IMR-90 (cell line): Measurements from ENCODE around the gene COL5A1. TPM values are rescaled to one million over a fixed set of nuclear protein-coding genes. Genes with fewer than 3 reads are reported as not detected.

ENCODE experiments used
- ATAC-seq: fragments of 200-7000 bp; cut with Tn5 transposase; 2 replicates; pipeline ENCODE4 v1.9.1; 2020; ENCODE audit warnings: low read depth, mild to moderate bottlenecking, moderate library complexity
- BruUV-seq: library from RNA; stranded (reverse); fragments of 400-500 nt; replicated peaks from 2 replicates; lab custom pipeline; 2021; lab: Mats Ljungman, UMichigan
- CTCF ChIA-PET: fragments of 300-600 bp; formaldehyde crosslinking; extraction: SDS; loops from one replicate; lab custom pipeline; 2021; ENCODE audit warnings: antibody characterized with exemption; lab: Yijun Ruan, JAX
- POLR2A ChIA-PET: fragments of 300-600 bp; sonication (Branson Sonifier 250); formaldehyde crosslinking; loops from one replicate; lab custom pipeline; 2022; ENCODE audit warnings: antibody characterized with exemption; ENCODE audit not compliant: unreplicated experiment; lab: Charles Lee
- DNase-seq: peaks from one replicate; pipeline ENCODE4 v3.0.0; 2013
- H2AFZ ChIP-seq: replicated peaks from 2 replicates; pipeline ENCODE3; 2013; ENCODE audit warnings: low read length, mild to moderate bottlenecking; ENCODE audit not compliant: poor library complexity
- H2AK5ac ChIP-seq: 2 replicates; pipeline ENCODE4 v1.6.1; 2013; ENCODE audit warnings: low read depth, low read length, inconsistent platforms
- H2AK9ac ChIP-seq: replicated peaks from 2 replicates; pipeline ENCODE3; 2013; ENCODE audit warnings: mild to moderate bottlenecking, low read depth, low read length, moderate library complexity; ENCODE audit not compliant: poor library complexity
- H2BK120ac ChIP-seq: 2 replicates; pipeline ENCODE4 v1.6.1; 2013; ENCODE audit warnings: low read depth, low read length, inconsistent platforms
- H2BK15ac ChIP-seq: 3 replicates; pipeline ENCODE4 v1.6.1; 2013; ENCODE audit warnings: low read depth, low read length, inconsistent platforms
- H2BK20ac ChIP-seq: 2 replicates; pipeline ENCODE4 v1.6.1; 2013; ENCODE audit warnings: low read depth, mild to moderate bottlenecking, inconsistent platforms, low read length, moderate library complexity
- H2BK5ac ChIP-seq: 2 replicates; pipeline ENCODE4 v1.6.1; 2013; ENCODE audit warnings: mild to moderate bottlenecking, low read depth, low read length, inconsistent platforms; ENCODE audit not compliant: poor library complexity, severe bottlenecking
- H3K14ac ChIP-seq: replicated peaks from 2 replicates; pipeline ENCODE4 v1.6.1; 2013; ENCODE audit warnings: low read depth, low read length, inconsistent platforms
- H3K18ac ChIP-seq: 2 replicates; pipeline ENCODE4 v1.6.1; 2013; ENCODE audit warnings: low read depth, low read length, control low read depth
- H3K23ac ChIP-seq: 2 replicates; pipeline ENCODE4 v1.6.1; 2013; ENCODE audit warnings: low read depth, low read length, inconsistent platforms
- H3K27ac ChIP-seq: 2 replicates; pipeline ENCODE4 v1.5.1; 2013; ENCODE audit warnings: mild to moderate bottlenecking, control low read depth, low read length; ENCODE audit not compliant: insufficient read depth
- H3K27me3 ChIP-seq: 2 replicates; pipeline ENCODE4 v1.6.1; 2013; ENCODE audit warnings: low read length; ENCODE audit not compliant: control insufficient read depth, insufficient read depth
- H3K36me3 ChIP-seq: 2 replicates; pipeline ENCODE4 v1.6.1; 2013; ENCODE audit warnings: low read length, mixed read lengths; ENCODE audit not compliant: control insufficient read depth, insufficient read depth
- H3K4ac ChIP-seq: 2 replicates; pipeline ENCODE4 v1.6.1; 2013; ENCODE audit warnings: low read depth, low read length, inconsistent platforms
- H3K4me1 ChIP-seq: 2 replicates; pipeline ENCODE4 v1.6.1; 2013; ENCODE audit warnings: low read length, mixed read lengths; ENCODE audit not compliant: control insufficient read depth, insufficient read depth
- H3K4me2 ChIP-seq: 2 replicates; pipeline ENCODE4 v1.6.1; 2013; ENCODE audit warnings: low read depth, mild to moderate bottlenecking, control low read depth, low read length, moderate library complexity
- H3K4me3 ChIP-seq: 2 replicates; pipeline ENCODE4 v1.5.1; 2013; ENCODE audit warnings: low read depth, mild to moderate bottlenecking, control low read depth, low read length, moderate library complexity; ENCODE audit not compliant: insufficient read depth
- H3K56ac ChIP-seq: 2 replicates; pipeline ENCODE4 v1.6.1; 2013; ENCODE audit warnings: low read length, inconsistent platforms; ENCODE audit not compliant: insufficient read depth; ENCODE audit errors: extremely low read depth
- H3K79me1 ChIP-seq, 2 experiments: 2 replicates each; pipeline ENCODE4 v1.6.1; 2013; ENCODE audit warnings: low read length in 2 of 2, inconsistent platforms in 1 of 2, low read depth in 1 of 2
- H3K9ac ChIP-seq: 2 replicates; pipeline ENCODE4 v1.6.1; 2013; ENCODE audit warnings: low read depth, low read length, control low read depth
- H3K9me1 ChIP-seq: 2 replicates; pipeline ENCODE4 v1.6.1; 2013; ENCODE audit warnings: low read length, inconsistent platforms; ENCODE audit not compliant: insufficient read depth
- H3K9me3 ChIP-seq: 2 replicates; pipeline ENCODE4 v1.6.1; 2013; ENCODE audit warnings: low read length; ENCODE audit not compliant: control insufficient read depth, insufficient read depth
- H4K20me1 ChIP-seq: 2 replicates; pipeline ENCODE4 v1.6.1; 2013; ENCODE audit warnings: low read length, inconsistent platforms; ENCODE audit not compliant: insufficient read depth
- H4K5ac ChIP-seq: 2 replicates; pipeline ENCODE4 v1.6.1; 2013; ENCODE audit warnings: mild to moderate bottlenecking, low read depth, low read length, control low read depth
- H4K8ac ChIP-seq, 2 experiments: 2 replicates each; pipeline ENCODE4 v1.6.1; 2013; ENCODE audit warnings: low read depth in 2 of 2, low read length in 2 of 2, control low read depth in 1 of 2, inconsistent platforms in 1 of 2
- H4K91ac ChIP-seq: 2 replicates; pipeline ENCODE4 v1.6.1; 2013; ENCODE audit warnings: low read depth, low read length, inconsistent platforms; ENCODE audit not compliant: insufficient read depth
- ELK1 ChIP-seq: fragments of 150-350 bp; IDR thresholded peaks from 2 replicates; pipeline ENCODE4 v1.6.1; 2016; ENCODE audit warnings: low read depth, mild to moderate bottlenecking, low read length, moderate library complexity, borderline replicate concordance
- MAFK ChIP-seq: IDR thresholded peaks from 2 replicates; pipeline ENCODE4 v1.6.1; 2012; ENCODE audit warnings: low read depth, low read length, improper control_type of control experiment
- MAZ ChIP-seq: IDR thresholded peaks from 2 replicates; pipeline ENCODE4 v1.6.1; 2012; ENCODE audit warnings: low read depth, mild to moderate bottlenecking, low read length, improper control_type of control experiment, moderate library complexity, borderline replicate concordance
- NFE2L2 ChIP-seq: fragments of 150-350 bp; IDR thresholded peaks from 2 replicates; pipeline ENCODE4 v1.6.1; 2016; ENCODE audit warnings: low read depth, mild to moderate bottlenecking, low read length
- RAD21 ChIP-seq: IDR thresholded peaks from 2 replicates; pipeline ENCODE4 v1.6.1; 2012; ENCODE audit warnings: low read length, improper control_type of control experiment
- RCOR1 ChIP-seq: IDR thresholded peaks from 2 replicates; pipeline ENCODE4 v1.6.1; 2012; ENCODE audit warnings: mild to moderate bottlenecking, low read length, improper control_type of control experiment; ENCODE audit not compliant: insufficient replicate concordance
- SMC3 ChIP-seq: fragments of 150-350 bp; IDR thresholded peaks from 2 replicates; pipeline ENCODE4 v1.6.1; 2016; ENCODE audit warnings: low read depth, mild to moderate bottlenecking, antibody characterized with exemption, low read length, moderate library complexity
- WGBS, 2 experiments: methylation state at CpG; one replicate each; pipeline versions ENCODE4 v1.1.5 to v1.1.7; 2013; ENCODE audit warnings: missing lambda C conversion rate in 2 of 2; ENCODE audit not compliant: insufficient read length in 1 of 2; ENCODE audit errors: extremely low coverage in 2 of 2; 5-methylcytosine and 5-hydroxymethylcytosine counted together
- dilution Hi-C: fragments of 300-500 bp; cut with HindIII; formaldehyde crosslinking; loops from one replicate; pipeline ENCODE4 v1.14.3; 2018; ENCODE audit warnings: low sequenced_read_pairs; ENCODE audit not compliant: unreplicated experiment
- in situ Hi-C: fragments of 300-500 bp; cut with MboI; formaldehyde crosslinking; loops from 3 replicates; pipeline ENCODE4 v1.14.3; 2019; ENCODE audit warnings: low sequenced_read_pairs, inconsistent platforms, mixed read lengths
- intact Hi-C: fragments of 100-400 bp; cut with micrococcal nuclease; formaldehyde crosslinking; loops from 2 replicates; pipeline ENCODE4 v1.10.0; 2022
- polyA plus RNA-seq, 3 experiments: library from polyadenylated mRNA; depleted of rRNA; stranded (reverse); fragments of >200 nt; gene quantifications; 2 replicates each; pipeline ENCODE4 v1.2.3, GENCODE V29; 2012; ENCODE audit warnings: low replicate concordance in 1 of 3
- total RNA-seq: library from RNA; depleted of rRNA; stranded (reverse); fragments of >200 nt; gene quantifications from 2 replicates; pipeline ENCODE4 v1.2.3, GENCODE V29; 2012

Gene COL5A1
- total and polyA plus RNA-seq, 2 of the 4 experiments (the other 2 are of a cell fraction): 19.2 to 173 TPM

GRCh38 chr9:134725605-134725940, 84.0 kb downstream of the COL5A1 start:
- no peak overlapping the region for H4K8ac ChIP-seq
- H3K9me3 ChIP-seq: no peaks in the 10 kb centered on the region
- H4K91ac ChIP-seq: no peak overlapping the region
- DNase-seq: peak; percentile 74
- no peak overlapping the region for H3K9ac ChIP-seq
- H3K14ac ChIP-seq: no peak overlapping the region
- no peak overlapping the region for H3K27ac ChIP-seq
- intact Hi-C loops (loop anchor here (5.0 kb wide), 1 partner anchor 558 kb away; no protein-coding TSS in a partner anchor), in situ Hi-C loops (no loop called here), dilution Hi-C loops (no loop called here)
- H3K23ac ChIP-seq: no peak overlapping the region
- no peaks in the 10 kb centered on the region for H3K27me3 ChIP-seq
- H3K36me3 ChIP-seq: peaks cover 71% of the 10 kb centered on the region
- BruUV-seq: no TSS peak
- H3K4ac ChIP-seq: no peak overlapping the region
- no peak overlapping the region for H3K18ac ChIP-seq
- no CpG with 5 or more reads among the region's 4 CpGs for WGBS, 2 experiments
- H4K5ac ChIP-seq: no peak overlapping the region
- TF ChIP-seq MAFK (no peak), MAZ (no peak), NFE2L2 (no peak), ELK1 (no peak), SMC3 (no peak), RAD21 (no peak), RCOR1 (no peak)
- ChIA-PET CTCF (no interaction called here), POLR2A (no interaction called here)
- H3K4me1 ChIP-seq: peaks cover 20% of the 10 kb centered on the region
- peaks cover 96% of the 10 kb centered on the region for H4K20me1 ChIP-seq
- H2AFZ ChIP-seq: no peak overlapping the region
- H3K79me1 ChIP-seq: peaks cover 26 to 95% of the 10 kb centered on the region in 2 experiments
- H2BK120ac ChIP-seq: no peak overlapping the region
- no peak overlapping the region for H3K56ac ChIP-seq
- H3K9me1 ChIP-seq: peaks cover 39% of the 10 kb centered on the region
- H2AK9ac ChIP-seq: no peak overlapping the region
- no peak overlapping the region for H2AK5ac ChIP-seq
- no peak overlapping the region for H2BK15ac ChIP-seq
- H2BK20ac ChIP-seq: no peak overlapping the region
- H3K4me2 ChIP-seq: no peak overlapping the region
- no peak overlapping the region for H3K4me3 ChIP-seq
- H2BK5ac ChIP-seq: no peak overlapping the region
- ATAC-seq: peak; percentile 59
